ENCODE measurements around the gene ADAM30. TPM values are rescaled to one million over a fixed set of nuclear protein-coding genes. Genes with fewer than 3 reads are reported as not detected.
A peak's percentile ranks its signal among the peaks of the same experiment; 100 is the strongest.

ADAM30 gene
- total RNA-seq, result under 1 TPM in 5 of 8 experiments, not detected in 3; 0.05 to 0.43 (median 0.15) TPM

DNA sequence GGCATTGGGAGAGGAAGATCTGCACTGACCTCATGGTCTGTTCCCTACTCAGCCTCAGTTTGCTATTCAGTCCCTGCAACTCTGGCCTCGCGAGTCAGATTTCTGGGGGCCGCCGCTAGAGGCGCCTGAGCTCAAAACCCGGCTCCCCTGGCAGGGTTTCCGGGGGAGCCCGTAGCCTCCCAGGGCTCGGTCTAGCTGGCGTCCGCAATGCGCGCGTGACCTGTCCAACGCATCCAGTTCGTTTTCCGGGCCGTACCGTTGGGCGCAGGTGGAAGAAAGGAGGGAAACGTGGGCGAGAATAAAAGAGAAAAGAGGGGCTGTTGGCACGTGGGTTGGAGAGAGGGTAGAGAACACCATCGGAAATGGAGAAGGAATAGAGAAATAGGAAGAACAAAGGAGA lies at the start of gene ADAM30:
Gene ADAM30 (minus strand): TSS at position 213 of the 400 bp plus-strand sequence. CDS start 179 bp downstream, at position 34.
- ATAC-seq (replicated peaks in 6 of 8), result no peak
- WGBS, 10 experiments, result 45 to 97% (median 89%) methylated on average over 2 to 22 of the region's 24 CpGs
- in situ Hi-C loops (cut with MboI; ENCODE audit: low pct_unique_long_range_greater_than_20kb in 2 of 9, low sequenced_read_pairs in 9 of 9, unreplicated experiment in 9 of 9), result no loop called here
- Histone ChIP-seq H3K4me1 (replicated peaks in 1 of 2) (no peaks in the 10 kb centered on the region), H3K27ac (no peak within 1 kb of the TSS), H3K4me3 (no peak within 1 kb of the TSS)

DNA sequence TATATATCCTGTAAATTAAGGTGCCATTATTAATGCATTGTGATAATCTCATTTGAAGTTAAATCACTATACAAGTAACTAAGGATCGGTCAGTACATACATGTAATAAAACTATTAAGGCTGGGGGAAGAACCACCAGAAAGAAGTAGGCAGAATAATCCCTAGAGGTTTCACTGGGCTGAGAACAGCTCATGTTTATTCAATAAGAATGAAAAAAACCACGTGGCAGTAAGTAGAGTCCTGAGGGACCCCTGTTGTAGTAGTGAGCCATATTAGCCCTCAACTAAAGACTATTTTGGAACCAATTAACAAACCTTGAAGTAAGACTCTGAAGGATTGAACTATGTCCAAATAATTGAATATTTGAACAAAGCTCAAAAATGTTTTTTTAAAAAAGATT lies 46.9 kb upstream of the ADAM30 start:
- Histone ChIP-seq H3K4me3 (no peak overlapping the region), H3K4me1 (replicated peaks in 1 of 2) (no peaks in the 10 kb centered on the region), H3K27ac (no peak overlapping the region)
- in situ Hi-C loops (cut with MboI; ENCODE audit: low pct_unique_long_range_greater_than_20kb in 2 of 9, low sequenced_read_pairs in 9 of 9, unreplicated experiment in 9 of 9), result no loop called here
- WGBS, 10 experiments, result 0 to 94% (median 76%) methylated on average over 1 to 2 of the region's 2 CpGs
- ATAC-seq (replicated peaks in 6 of 8), result no peak

DNA sequence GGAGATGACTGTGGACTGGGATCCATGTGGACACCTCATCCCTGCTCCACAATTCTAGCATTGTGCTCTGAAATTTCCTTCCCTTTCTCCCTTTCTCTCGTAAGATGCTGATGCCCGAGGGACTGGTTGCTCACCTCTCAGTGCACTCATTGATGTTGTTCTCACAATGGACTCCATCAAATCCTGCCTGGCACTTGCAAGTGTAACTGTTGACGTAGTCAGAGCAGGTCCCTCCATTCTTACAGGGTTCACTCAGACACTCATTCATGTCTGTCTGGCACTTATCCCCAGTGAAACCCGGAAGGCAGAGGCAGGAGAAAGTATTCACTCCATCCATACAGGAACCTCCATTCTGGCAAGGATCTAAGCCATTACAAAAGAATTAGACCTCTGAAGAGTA lies 45.1 kb upstream of the ADAM30 start:
- in situ Hi-C loops (cut with MboI; ENCODE audit: low pct_unique_long_range_greater_than_20kb in 2 of 9, low sequenced_read_pairs in 9 of 9, unreplicated experiment in 9 of 9), result no loop called here

DNA sequence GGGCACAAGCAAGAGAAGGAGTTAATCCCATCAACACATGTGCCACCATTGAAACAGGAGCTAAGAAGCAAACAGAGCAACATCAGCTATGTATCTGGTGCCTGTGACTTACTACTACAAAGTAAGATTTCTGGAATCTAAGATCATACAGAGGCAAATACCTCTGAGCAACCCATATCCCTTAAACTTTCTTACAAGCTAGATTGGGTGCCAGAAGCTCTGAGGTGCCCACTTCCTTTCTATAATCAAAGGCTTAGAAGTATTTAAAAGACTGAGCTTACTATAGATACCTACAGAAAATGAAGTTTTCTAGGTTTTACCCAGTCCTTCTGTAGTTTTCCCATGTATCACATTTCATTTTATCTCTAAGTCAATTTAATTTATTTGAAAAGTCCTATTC lies 44.4 kb upstream of the ADAM30 start:
- no peak for ATAC-seq (replicated peaks in 6 of 8)
- no peak overlapping the region for H3K27ac ChIP-seq
- in situ Hi-C loops (cut with MboI; ENCODE audit: low pct_unique_long_range_greater_than_20kb in 2 of 9, low sequenced_read_pairs in 9 of 9, unreplicated experiment in 9 of 9), result no loop called here
- no peak overlapping the region for H3K4me3 ChIP-seq
- H3K4me1 ChIP-seq (replicated peaks in 1 of 2), result no peaks in the 10 kb centered on the region

More for the DNA sequence above, 45.1 kb upstream of the ADAM30 start:
- no peak for ATAC-seq (replicated peaks in 6 of 8)
- H3K4me3 ChIP-seq, result no peak overlapping the region
- 85 to 100% (median 97%) methylated on average over 1 to 4 of the region's 4 CpGs; no CpG with 5 or more reads in 1 of the 10 experiments for WGBS, 10 experiments
- no peaks in the 10 kb centered on the region for H3K4me1 ChIP-seq (replicated peaks in 1 of 2)
- H3K27ac ChIP-seq, result no peak overlapping the region

DNA sequence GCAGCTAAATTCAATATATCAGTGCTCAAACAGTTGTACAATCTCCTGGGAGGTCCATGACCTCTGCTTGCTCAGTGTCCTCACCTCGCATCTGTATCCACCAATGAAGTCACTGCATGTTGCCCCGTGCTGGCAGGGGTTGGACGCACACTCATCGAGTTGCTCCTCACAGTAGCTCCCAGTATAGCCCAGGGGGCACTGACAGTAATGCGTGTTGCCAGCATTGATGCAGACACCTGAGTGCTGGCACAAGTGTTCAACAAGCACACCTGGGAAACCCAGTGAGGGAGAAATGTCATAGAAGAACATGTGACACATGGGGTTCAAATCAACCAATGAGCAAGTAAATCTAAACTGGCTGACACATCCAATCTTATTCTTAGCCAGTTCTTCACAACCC lies 40.9 kb upstream of the ADAM30 start:
- Histone ChIP-seq H3K4me1 (replicated peaks in 1 of 2) (no peaks in the 10 kb centered on the region), H3K4me3 (no peak overlapping the region), H3K27ac (no peak overlapping the region)
- in situ Hi-C loops (cut with MboI; ENCODE audit: low pct_unique_long_range_greater_than_20kb in 2 of 9, low sequenced_read_pairs in 9 of 9, unreplicated experiment in 9 of 9), result no loop called here
- ATAC-seq (replicated peaks in 6 of 8), result no peak
- WGBS, 10 experiments, result 82 to 100% (median 94%) methylated on average over 1 to 5 of the region's 5 CpGs; no CpG with 5 or more reads in 1 of the 10 experiments

DNA sequence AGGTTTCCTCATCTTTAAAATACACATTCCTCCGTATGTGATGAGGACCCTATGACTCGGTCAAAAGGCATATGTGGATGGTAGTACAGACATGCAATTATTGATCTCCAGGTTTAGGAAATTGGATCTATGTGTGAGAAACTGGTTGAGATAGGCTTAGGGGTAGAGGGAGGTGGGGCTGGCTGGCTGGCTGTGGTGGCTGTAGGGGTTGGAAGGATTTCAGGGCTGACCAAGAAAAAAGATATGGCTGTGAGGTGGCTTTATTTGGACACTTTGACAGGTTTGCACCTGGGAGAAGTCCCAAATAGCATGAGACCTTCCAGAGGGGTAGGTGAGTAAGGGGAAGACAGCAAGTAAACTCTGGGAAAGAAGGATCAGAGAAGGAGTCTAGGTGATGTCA lies 39.6 kb upstream of the ADAM30 start:
- in situ Hi-C loops (cut with MboI; ENCODE audit: low pct_unique_long_range_greater_than_20kb in 2 of 9, low sequenced_read_pairs in 9 of 9, unreplicated experiment in 9 of 9), result no loop called here
- Histone ChIP-seq H3K27ac (no peak overlapping the region), H3K4me1 (replicated peaks in 1 of 2) (no peaks in the 10 kb centered on the region), H3K4me3 (no peak overlapping the region)
- ATAC-seq (replicated peaks in 6 of 8), result no peak
- WGBS, 10 experiments, result 86 to 100% (median 93%) methylated on average over 2 of the region's 2 CpGs; no CpG with 5 or more reads in 4 of the 10 experiments

DNA sequence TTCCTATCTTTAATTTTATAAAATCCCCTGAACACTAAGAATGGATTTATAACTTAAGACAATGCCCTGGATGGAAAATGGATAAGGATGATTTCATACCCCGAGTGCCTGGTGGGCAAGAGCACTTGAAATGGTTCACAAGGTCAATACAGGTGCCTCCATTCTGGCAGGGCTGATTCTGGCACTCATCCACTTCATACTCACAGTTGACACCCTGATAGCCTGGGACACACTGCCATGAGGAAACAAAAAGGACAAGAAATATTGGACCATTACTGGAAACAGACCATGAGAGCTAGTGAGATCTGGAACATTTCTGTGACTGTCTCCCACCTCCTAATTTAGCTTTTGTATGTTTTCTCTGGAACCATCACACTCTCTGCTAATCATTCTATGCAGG lies 39.1 kb upstream of the ADAM30 start:
- no peak overlapping the region for H3K4me3 ChIP-seq
- ATAC-seq (replicated peaks in 6 of 8), result no peak
- no peak overlapping the region for H3K27ac ChIP-seq
- 50 to 100% (median 100%) methylated on average over 1 of the region's 1 CpG; no CpG with 5 or more reads in 3 of the 10 experiments for WGBS, 10 experiments
- in situ Hi-C loops (cut with MboI; ENCODE audit: low pct_unique_long_range_greater_than_20kb in 2 of 9, low sequenced_read_pairs in 9 of 9, unreplicated experiment in 9 of 9), result no loop called here
- no peaks in the 10 kb centered on the region for H3K4me1 ChIP-seq (replicated peaks in 1 of 2)

DNA sequence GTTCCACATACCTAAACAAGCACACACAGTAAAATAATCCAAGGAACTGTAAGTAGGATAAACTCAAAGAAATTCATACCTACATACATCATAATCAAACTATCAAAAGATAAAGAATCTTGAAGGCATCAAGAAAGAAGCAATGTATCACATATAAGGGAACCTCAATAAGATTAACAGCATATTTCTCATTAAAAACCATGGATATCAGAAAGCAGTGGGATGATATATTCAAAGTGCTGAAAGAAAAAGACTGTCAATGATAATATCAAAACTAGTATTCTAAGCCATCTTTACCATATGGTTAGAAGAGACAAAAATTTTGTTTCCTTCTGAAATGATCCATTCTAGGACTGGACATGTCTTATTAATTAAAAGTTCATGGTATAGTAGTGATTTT lies 37.1 kb upstream of the ADAM30 start:
- Histone ChIP-seq H3K4me1 (replicated peaks in 1 of 2) (no peaks in the 10 kb centered on the region), H3K4me3 (no peak overlapping the region), H3K27ac (no peak overlapping the region)
- ATAC-seq (replicated peaks in 6 of 8), result no peak
- in situ Hi-C loops (cut with MboI; ENCODE audit: low pct_unique_long_range_greater_than_20kb in 2 of 9, low sequenced_read_pairs in 9 of 9, unreplicated experiment in 9 of 9), result no loop called here

DNA sequence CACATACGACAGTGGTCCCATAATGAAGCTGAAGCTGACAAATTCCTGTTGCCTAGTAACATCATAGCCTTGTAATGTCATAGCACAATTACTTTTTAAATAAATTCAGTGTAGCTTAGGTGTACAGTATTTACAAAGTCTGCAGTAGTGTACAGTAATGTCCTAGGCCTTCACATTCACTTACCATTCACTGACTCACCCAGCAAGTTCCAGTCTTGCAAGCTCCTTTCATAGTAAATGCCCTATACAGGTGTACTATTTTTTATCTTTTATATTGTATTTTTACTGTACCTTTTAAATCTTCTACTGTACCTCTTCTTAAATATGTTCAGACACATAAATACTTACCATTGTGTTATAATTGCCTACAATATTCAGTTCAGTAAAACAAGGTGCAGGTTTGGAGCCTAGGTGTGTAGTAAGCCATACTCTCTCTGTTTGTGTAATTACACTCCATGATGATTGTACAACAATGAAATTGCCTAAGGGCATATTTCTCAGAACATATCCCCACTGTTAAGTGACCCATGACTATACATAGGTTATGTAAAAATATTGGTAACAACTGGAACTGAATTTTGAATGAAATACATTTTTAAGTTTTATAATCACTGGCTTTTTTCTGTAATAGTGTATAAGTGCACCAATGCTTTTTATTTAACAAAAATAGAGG lies 33.5 kb upstream of the ADAM30 start:
- 75 to 100% (median 100%) methylated on average over 1 of the region's 1 CpG; no CpG with 5 or more reads in 2 of the 10 experiments for WGBS, 10 experiments
- no peak overlapping the region for H3K4me3 ChIP-seq
- peak in 4 of 8 experiments; percentile 41 to 67 (median 53) for ATAC-seq (replicated peaks in 6 of 8)
- in situ Hi-C loops (cut with MboI; ENCODE audit: low pct_unique_long_range_greater_than_20kb in 2 of 9, low sequenced_read_pairs in 9 of 9, unreplicated experiment in 9 of 9), result no loop called here
- no peaks in the 10 kb centered on the region for H3K4me1 ChIP-seq (replicated peaks in 1 of 2)
- no peak overlapping the region for H3K27ac ChIP-seq

DNA sequence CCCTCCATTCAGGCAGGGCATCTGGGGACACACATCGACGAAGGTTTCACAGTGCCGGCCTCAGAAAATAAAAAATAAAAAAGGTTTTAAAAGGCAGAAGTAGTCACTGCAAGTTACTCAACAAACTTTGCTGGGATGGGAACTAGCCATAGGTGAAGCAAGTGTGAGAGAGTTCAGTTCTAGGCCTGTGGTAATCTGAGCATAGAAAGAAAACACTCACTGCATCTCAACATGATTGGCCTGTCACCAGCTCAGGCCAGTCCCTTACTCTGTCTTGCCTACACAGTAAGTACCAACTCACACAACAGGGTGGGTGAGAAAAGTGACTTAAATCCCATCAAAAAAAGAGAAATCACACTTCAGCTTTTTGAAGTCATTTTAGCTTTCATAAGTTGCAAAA lies 30.2 kb upstream of the ADAM30 start:
- in situ Hi-C loops (cut with MboI; ENCODE audit: low pct_unique_long_range_greater_than_20kb in 2 of 9, low sequenced_read_pairs in 9 of 9, unreplicated experiment in 9 of 9), result no loop called here
- H3K4me3 ChIP-seq, result no peak overlapping the region
- ATAC-seq (replicated peaks in 6 of 8), result no peak
- 92 to 100% (median 100%) methylated on average over 1 to 3 of the region's 3 CpGs; no CpG with 5 or more reads in 2 of the 10 experiments for WGBS, 10 experiments
- no peak overlapping the region for H3K27ac ChIP-seq
- no peaks in the 10 kb centered on the region for H3K4me1 ChIP-seq (replicated peaks in 1 of 2)

DNA sequence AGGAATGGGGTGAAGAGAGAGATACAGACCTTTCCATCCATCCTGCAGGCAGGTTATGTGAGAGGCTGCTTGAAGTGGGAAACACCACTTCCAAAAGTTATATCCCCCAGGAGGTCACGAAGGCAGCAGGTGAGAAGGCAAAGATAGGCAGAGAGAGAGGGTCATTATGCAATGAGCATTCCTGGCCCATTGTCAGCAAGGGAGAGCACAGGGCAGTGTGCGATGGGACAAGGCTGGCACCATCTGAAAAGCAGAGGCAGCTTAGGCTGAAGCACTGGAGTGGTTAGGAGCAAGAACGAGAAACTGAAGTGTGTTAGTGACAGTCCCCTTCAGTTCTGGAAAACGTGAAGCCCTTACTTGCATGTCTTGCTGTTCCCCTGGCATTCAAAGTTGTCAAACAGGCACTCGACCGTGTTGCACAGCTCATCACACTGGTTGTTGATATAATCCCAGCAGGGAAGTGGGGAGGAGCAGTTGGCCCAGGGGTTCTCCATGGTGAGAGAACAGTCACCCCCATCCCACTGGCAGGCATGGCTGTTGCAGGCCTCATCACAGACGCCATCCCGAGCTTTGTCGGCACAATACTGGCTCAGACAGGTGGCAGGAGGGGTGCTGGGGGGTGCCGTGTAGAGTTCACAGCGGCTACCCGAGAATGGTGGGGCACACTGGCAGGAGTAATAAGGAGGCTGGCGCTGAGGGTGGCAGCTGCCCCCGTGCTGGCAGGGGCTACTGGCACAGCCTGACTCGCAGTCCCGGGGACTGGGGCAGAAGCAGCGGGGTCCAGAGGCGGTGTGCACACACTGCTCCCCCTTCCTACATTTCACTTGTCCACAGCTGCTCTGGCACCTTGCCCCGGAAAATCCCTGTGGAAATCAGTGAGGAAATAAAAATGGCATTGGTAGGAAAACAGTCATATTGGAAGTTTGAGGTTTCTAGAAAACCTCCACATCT lies 28.9 kb upstream of the ADAM30 start:
- ATAC-seq (replicated peaks in 6 of 8), result no peak
- H3K4me3 ChIP-seq, result no peak overlapping the region
- no peak overlapping the region for H3K27ac ChIP-seq
- 83 to 100% (median 90%) methylated on average over 1 to 16 of the region's 19 CpGs; no CpG with 5 or more reads in 1 of the 10 experiments for WGBS, 10 experiments
- H3K4me1 ChIP-seq (replicated peaks in 1 of 2), result no peaks in the 10 kb centered on the region
- in situ Hi-C loops (cut with MboI; ENCODE audit: low pct_unique_long_range_greater_than_20kb in 2 of 9, low sequenced_read_pairs in 9 of 9, unreplicated experiment in 9 of 9), result no loop called here

DNA sequence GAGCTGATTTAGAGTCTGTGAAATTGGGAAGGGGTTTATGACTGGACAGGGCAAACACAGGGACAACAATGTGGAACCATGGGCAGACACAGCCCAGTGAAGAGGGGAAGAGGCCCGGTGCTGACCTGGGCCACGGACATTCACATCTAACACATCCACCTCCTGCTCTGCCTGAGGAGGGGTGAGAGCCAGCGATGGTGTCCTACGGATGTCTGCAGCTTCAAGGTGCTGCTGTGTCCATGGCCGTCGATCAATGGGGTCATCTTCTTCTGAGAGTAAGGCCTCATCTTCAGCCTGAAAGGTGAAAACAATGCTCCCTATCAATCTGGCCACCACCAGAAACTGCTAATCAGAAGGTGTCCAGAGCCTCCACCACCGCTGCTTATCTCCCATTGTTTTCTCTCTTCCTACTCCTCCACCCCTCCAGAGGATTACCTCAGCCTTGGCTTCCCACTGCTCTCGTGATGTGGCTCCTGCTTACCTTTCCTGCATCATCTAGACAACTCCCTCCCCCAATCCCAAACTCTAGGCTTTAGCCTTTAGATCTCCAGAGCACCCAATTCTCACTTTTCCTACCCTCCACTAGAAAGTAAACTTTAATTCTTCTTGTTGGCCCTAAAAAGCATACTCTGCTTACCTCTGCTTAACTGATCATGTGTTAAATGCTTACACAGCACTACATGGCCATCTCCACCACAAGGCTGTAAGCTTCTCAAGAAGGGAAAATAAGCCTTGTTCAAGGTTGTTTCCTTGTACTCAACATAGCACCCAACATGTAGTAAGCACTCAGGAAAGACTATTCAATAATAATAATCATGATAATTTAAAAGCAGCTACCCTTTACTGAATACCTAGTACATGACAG lies 24.0 kb upstream of the ADAM30 start:
- no peak for ATAC-seq (replicated peaks in 6 of 8)
- Histone ChIP-seq H3K27ac (no peak overlapping the region), H3K4me1 (replicated peaks in 1 of 2) (no peaks in the 10 kb centered on the region), H3K4me3 (no peak overlapping the region)
- in situ Hi-C loops (cut with MboI; ENCODE audit: low pct_unique_long_range_greater_than_20kb in 2 of 9, low sequenced_read_pairs in 9 of 9, unreplicated experiment in 9 of 9), result no loop called here
- 80 to 100% (median 93%) methylated on average over 1 to 7 of the region's 8 CpGs for WGBS, 10 experiments

DNA sequence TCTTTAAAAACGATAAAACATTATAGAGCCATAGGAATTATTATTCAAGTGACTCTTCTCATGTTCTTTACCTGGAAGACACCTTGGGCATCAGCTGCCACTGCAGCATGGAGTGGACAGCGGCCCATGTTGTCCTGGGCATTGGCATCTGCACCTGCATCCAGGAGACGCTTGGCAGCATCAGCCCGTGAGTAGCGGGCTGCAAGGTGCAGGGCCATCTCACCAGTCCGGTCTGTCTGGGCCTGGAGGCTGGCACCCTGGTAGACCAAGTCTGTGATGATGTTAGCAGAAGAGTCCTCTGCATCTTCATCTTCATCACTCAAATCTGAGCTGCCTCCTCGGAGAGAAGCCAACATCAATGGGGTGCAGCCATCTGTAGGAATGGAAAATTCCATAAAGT lies 22.9 kb upstream of the ADAM30 start:
- WGBS, 10 experiments, result 67 to 100% (median 94%) methylated on average over 1 to 7 of the region's 7 CpGs; no CpG with 5 or more reads in 1 of the 10 experiments
- H3K4me1 ChIP-seq (replicated peaks in 1 of 2), result no peaks in the 10 kb centered on the region
- H3K27ac ChIP-seq, result no peak overlapping the region
- no peak for ATAC-seq (replicated peaks in 6 of 8)
- H3K4me3 ChIP-seq, result no peak overlapping the region
- in situ Hi-C loops (cut with MboI; ENCODE audit: low pct_unique_long_range_greater_than_20kb in 2 of 9, low sequenced_read_pairs in 9 of 9, unreplicated experiment in 9 of 9), result no loop called here
